Inflammatory macrophage treated with lipopolysaccharide for 1 hour (primary cell): ENCODE results near the gene TLX2.

ENCODE experiments used
- DNase-seq, 2 donors: peaks; one replicate each; pipeline ENCODE4 v3.0.0-alpha.2; 2020 to 2022

TLX2 gene

DNA sequence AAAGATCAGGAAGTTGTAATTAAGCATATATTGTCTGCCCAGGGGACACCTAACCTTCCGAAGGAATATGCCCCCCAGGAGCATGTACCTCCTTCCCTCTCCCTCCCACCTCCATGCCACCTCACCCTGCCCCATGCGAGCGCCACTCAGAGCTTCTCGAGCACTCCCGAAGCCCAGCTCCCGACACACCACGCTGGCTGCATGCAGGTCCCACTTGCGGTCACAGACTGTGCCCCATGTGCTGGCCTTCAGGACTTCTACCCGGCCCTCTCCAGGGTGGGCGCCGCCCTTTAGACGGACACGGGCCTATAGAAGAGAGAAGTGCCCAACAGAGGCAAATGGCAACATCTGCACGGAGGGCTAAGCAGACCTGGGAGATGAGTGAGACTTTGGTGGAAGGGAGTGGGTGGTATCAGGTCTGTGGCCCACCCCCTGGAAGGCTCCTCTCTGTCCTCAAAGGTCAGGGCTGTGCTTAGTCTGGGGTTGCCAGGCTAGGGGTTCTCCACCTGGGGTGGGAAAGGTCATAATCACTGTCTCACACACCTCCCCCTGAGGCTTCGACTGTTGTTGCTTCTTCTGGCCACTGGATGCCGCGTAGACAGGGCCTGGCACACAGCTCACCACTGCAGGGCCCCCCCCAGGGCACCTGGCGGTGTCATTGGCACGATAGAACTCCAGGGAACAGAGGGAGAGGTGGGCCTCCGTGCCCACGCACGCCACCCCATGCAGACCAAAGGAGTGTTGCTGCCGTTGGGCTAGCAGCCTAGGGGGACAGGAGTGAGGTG, 22.1 kb downstream of the TLX2 start:
- no peak for DNase-seq

DNA sequence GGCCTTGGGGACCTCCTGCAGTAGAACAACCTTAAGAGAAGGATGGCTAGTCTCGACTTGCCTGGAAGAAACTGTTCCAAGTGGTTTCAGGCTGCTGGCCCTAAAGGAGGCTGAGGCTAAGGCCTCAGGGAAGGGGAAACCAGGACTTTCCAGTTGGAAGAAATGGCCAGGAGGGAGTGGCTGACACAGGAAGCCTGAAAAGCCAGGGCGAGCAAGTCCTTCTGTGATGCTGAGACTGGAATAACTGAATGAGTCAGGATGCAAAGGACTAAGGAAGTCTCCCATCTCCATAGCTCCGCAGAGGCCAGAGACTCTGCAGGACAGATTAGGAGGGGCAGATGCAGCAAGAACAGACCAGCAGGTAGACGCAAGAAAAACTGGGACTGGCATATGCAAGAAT, 22.9 kb downstream of the TLX2 start:
- DNase-seq: no peak

DNA sequence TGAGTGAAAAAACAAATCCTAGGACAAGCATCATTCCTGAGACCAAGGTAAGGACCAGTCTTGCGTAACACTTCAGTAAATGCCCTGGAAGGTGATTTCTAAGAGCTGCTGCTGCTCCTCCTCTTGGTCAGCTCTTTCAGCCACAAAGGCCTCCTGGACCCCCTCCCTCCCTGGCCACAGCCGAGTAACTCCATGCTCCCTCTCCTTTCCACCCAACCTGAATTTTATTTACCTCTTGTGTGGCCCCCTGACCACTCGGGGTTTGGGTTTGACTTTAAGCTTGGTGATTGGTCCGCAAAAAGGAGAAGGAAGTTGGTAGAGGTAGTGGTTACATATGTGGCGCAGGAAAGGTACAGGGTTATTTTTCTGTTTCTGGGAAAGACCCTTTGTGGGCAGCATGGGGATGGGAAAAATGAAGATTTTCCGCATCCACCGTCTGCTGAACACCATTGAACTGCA, 24.7 kb downstream of the TLX2 start:
- no peak for DNase-seq

DNA sequence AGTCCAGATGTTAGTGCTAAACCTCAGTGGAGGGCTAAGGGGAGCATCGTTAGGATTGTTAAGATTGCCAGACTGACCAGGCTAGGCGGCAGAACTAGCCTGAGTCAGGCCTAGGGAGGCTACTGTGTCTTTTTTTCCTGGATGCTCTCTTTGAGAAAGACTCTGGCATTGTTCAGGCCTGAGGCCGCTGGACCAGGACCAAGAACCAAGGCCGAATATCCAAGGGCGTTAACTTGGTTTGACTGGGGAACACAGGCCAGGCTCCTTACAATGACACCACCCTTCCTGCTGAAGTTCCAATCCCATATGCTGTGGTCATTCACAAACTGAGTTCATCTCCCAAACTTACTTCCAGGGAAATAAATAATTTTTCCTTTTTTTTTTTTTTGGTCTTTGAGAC, 26.0 kb downstream of the TLX2 start:
- DNase-seq: no peak

DNA sequence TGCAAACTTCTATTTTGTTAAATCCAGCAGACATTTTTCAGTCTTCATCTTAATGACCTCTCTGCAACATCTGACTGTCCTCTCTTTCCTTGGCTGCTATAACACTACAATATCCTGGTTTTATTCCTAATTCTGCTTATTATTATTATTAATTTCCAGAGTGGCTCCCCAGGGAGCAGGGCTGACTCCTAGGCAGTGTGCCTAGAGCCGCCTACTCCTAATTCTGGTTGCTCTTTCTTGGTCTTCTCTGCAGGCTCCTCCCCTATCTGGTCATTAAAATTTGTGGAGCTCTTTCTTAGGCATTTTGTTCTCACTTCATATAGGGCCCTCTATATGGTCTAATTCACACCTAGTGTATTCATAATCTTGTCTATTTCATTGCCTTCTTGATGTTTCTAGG, 28.7 kb downstream of the TLX2 start:
- no peak for DNase-seq

DNA sequence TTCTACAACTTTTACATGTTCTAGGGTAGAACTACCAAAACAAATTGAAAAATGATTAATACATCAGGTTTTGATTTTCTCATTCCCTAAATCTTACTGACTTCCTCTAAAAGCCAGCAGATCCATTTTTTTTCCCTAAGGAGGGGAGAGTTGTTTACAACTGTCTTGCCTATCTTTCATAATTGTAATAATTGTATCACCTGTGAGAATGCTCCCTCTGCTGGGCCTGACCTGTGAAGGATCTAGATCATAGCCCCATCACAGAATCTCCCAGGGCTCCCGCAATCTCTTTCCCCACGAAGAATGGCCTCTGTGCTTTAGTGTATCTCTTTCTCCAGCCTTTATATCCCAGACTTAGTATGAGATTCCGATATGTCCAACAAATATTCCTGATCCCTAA, 30.4 kb downstream of the TLX2 start:
- DNase-seq: no peak

DNA sequence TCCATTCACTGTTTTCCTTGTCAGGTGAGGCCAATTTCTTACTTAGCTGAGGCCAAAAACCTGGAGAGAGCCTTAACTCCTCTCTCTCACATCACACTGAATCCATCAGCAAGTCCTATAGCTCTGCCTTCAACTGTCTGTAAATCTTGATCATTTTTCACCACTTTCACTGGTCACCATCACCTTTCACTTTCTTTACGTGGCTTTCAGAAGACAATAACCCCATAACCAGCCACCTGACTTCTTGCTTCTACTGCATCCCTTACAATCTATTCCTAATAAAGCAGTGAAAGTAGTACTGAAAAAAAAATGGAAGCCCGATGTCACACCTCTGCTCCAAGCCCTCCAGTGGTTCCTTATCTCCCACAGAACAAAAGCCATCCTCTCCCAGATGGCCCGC, 31.8 kb downstream of the TLX2 start:
- no peak for DNase-seq

DNA sequence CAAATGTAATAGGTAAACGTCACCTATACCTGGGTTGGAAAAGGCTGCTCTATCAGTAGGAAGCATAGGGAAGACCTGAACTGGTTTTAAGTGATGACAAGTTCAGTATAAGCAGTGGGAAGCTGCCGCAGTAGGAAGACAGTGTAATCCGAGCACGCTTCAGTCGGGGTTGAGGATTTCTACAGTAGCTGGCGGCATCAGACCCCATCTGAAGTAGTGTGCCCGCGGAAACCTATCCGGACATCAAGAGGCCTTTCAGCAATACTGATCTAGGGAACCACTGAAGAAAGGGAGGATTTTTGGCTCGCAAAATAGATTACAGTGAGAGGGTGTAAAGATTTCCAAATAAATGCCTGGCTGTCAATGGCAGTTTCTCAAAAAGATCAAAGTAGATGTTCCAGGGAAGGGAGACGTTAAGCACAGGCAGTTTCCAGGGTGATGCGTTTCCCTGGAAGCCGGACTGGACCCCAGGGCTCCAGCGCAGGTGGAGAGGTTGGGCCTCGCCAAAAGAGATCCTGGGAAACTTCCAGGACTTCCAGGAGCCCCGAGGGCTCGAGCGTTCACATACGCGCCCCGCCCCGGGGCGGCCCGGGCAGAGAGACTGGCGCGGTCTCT, 34.1 kb downstream of the TLX2 start:
- no peak for DNase-seq

DNA sequence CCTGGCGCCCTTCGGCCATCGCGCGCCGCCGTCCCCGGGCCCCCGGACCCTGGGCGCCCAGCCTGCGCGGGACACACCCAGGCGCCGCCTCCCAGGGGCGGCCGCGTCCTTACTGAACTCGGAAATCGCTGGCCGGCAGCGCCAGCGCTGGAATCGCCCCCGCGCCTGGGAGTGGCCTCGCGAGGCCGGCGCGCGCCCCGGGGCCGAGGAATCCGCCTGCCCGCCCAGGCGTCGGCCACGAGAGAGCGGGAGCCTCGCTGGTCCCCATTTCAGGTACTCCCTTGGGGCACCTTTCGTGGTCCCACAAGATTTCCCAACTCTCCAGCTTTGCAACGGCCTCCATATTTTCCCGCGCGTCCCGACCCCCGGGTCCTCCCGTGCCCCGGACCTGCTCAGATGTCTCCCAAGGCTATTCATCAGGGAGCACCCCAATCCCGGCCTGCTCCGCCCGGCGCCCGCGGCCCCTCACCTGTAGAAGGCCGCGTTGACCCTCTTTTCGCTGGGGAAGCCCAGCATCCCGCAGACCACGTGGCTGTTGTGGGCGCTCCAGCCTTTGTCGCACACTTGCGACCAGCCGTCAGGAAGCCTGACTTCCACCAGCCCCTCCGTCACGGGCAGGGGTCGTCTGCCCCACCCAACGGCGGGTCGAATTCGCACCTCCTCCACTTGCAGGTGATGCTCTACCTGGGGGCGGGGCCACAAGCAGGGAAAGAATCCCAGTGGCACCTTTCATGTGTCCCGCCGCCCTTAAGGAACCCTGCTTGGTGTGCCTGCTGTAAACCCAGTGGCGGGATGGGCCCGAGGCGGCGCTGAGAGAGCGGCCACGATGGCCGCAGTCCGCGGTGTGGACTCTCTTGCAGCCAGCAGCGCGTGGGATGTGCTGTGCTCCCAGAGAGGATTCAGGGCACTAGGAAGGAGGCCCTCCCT, 34.9 kb downstream of the TLX2 start:
- peak; percentile 64 to 68 for DNase-seq

DNA sequence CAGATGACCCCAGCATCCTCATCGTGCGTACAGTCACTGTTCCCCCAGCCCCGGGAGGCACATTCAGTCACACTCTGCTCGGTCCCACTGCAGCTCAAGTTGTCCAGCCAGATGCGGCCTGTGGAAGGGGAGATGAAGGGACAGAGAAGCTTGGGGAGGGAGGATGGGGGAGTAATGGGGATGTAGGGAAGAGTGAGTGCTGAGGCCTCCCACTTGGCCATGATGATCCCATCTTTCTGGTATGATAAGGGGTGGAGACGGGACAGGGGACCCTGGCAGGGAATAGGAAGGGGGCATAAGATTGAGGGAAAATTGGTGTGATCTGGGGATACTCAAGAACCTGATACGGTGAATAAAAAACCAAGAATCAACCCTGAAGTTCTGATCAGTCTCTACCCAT, 36.0 kb downstream of the TLX2 start:
- DNase-seq: no peak

DNA sequence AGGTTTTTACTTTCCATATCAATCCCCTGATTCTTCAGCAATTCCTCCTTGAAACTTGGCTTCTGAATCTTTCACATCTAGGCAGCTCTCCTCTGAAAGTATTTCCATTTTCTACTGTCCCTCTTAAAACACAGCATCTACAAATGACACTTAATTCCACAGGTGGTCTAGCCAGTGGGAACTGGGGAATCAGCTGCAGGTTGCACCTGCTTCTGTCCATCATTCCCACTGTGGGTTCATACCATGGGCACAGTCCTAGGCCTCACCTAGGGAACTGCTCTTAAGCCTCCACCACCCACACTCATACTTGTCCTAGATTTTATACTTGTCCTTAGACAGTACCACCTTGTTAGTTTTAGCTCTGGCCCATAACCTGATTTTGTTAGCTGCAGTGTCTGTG, 37.3 kb downstream of the TLX2 start:
- DNase-seq: no peak

DNA sequence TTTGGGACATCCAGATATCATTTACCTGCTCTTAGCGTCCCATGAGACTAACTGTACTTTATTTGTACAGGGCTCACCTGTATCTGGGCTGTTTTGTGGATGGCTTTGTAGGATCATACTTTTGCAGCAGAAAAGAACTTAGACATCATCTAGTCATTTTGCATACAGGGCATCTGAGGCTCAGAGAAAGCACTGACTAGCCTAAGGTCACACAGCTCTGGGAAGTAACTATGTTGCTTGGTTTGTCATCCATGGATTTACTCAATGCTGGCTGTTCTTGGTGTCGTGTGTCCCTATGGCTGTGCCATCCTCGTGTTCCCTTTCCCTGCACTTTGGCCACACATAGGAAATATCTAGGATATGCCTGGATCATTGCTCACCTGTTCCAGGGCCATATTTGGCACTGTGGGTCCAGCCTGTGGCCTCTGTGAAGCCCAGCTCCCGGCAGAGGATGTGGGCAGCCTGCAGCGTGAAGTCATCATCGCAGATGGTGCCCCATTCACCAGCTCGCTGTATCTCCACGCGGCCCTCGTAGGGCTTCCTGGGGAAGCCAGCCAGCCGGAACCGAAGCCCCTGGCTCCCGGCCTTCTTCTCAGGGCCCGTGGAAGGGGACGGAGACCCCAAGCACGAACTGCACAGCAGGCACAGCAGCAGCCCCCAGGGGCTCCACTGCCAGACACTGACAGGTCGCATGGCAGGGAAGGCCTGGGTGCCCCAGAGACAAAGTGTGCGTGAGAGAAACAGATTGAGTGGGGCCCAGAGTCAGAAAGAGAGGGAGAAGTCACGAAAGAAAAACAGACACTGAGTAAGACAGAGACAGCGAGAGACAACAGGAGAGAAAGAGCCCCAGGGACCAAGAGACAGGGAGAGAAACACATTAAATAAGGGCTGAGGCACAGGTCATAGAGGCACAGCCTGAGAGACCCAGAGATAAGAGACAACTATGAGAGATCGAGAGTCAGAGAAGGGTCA, 38.0 kb downstream of the TLX2 start:
- DNase-seq: no peak

DNA sequence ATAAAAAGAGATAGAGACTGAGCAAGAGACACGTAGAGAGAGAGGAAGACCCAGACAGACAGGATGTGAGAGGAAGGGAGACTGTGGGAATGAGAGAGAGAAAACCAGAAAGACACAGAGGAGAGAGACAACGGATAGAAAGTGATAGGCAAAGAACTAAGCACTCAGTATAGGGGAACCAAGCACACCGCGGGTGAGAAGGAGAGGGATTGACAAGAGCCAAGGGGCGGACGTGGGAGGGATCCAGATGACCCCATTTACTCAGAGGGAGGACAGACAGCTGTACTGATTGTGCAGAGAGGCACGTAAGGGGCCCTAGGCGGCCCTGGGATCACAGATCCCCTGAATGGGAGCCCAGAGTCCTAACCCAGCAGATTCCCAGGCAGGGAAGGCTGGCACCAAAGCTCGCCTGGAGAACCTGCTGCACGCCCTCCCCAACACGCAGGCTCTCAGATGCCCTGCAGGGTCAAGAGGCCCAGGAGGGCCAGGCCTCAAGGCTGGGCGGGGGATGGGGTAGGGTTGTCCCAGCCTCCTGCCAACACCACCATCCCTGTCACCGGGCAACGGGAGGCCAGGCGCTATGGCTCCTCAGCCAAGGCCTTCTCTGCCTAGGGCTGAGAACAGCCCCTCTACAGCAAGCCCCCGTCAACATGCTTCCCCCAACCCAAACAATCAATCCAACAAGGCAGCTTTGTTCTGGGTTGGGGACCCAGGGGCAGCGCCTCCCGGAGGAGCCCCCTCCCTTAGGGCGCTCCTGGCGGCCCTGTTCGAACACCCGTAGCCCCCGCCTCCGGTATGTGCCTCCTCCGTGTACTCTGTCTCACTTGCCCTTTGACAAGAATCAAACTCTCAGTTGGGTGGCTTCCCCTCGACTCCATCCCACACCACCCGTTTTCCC, 38.9 kb downstream of the TLX2 start:
- DNase-seq: no peak

DNA sequence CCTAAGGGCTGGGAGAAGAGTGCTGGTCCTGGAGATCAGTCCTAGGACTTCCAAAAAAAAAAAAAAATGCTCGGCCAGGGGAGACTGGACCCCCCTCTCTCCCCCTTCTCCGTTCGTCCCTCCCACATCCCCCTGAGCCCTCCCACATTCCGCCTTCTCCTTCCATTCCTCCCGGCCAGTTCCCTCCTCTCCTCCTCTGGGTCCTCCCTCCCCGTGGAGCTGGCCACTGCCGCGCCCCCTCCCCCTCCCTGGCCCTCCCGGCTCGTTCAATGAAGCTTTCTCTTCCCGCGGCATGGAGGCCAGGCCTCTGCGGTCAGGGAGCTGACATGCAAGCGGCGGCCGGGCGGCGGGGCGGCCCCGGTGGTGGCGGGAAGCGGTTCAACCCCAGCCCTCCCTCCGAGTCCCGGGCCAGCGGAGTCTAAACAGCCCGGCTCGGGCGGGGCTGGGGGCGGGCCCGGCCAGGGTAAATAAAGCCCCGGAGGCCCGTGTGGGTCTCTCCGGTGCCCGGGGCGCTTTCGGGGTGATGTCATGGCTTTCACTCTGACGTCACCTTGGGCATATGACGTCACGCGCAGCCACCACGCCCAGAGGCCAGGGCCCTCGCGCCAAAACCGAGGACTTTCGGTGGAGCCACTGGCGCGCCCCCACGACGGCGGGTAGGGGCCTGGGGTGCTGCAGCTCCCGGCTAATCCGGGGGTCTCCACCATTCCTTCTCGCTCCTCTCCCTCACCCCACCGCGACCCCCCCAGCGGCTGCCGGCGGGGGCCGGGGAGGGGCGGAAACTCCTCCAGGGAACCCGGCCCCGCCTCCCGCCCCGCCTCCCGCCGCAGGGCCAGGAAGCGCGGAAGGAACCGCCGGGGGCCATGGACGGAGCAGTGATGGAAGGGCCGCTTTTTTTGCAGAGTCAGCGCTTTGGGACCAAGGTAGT, 39.9 kb downstream of the TLX2 start, which contains the start of the genes DOK1 and LOXL3:
TSS of gene DOK1 (plus strand) at position 829 of the 928 bp plus-strand sequence. CDS start at position 864, 35 bp downstream.
TSS of gene LOXL3 (minus strand) at position 51 of the 928 bp plus-strand sequence. CDS start 1,308 bp downstream, outside the sequence.
- peak; percentile 74 to 83 for DNase-seq

DNA sequence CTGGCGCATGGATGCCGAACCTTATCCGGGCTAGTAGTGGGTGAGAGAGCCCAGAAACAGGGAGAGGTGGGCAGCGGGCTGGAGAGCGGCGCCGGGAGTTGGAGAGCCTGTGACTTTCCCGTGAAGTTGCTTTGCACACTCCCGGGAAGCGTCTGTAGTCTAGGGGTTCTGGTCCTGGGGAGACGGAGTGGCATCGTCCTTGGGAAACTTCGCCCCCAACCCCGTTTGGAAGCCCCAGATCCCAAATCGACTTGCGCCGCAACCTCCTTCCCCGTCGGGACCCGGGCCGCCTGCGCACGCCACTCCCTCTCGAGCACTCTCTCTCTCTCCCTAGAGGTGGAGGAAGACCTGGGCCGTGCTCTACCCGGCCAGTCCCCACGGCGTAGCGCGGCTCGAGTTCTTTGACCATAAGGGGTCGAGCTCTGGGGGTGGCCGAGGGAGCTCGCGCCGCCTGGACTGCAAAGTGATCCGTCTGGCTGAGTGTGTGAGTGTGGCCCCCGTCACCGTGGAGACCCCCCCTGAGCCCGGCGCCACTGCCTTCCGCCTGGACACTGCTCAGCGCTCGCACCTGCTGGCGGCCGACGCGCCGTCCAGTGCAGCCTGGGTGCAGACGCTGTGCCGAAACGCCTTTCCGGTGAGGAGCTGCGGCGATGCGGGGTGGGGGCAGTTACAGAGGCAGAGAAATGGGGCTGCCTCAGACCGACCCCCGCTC, 40.7 kb downstream of the TLX2 start:
- DNase-seq: no peak

DNA sequence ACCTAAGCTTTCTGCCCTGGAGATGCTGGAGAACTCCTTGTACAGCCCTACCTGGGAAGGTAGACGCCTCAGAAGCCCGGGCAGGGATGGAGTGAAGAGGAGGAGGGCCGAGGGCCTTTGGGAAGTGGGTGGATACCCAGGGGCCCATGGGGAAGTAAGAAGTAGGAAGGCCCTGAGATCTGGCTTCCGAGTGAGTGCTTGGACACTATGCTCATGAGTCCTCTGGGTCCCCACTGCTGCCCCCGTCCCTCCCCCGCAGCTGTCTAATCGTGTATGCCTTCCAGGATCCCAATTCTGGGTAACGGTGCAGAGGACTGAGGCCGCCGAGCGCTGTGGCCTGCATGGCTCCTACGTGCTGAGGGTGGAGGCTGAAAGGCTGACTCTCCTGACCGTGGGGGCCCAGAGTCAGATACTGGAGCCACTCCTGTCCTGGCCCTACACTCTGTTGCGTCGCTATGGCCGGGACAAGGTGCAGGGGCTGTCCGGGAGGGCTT, 41.4 kb downstream of the TLX2 start:
- peak; percentile 48 to 60 for DNase-seq

DNA sequence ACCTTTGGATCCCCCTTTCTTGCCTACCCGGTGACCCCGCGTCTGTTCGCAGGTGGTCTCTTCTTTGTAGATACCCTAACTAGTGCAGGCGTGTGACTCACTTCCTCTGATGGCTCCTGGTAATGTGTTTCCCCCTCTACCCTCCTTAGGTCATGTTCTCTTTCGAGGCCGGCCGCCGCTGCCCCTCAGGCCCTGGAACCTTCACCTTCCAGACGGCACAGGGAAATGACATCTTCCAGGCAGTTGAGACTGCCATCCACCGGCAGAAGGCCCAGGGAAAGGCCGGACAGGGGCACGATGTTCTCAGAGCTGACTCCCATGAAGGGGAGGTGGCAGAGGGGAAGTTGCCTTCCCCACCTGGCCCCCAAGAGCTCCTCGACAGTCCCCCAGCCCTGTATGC, 41.9 kb downstream of the TLX2 start:
- no peak for DNase-seq

DNA sequence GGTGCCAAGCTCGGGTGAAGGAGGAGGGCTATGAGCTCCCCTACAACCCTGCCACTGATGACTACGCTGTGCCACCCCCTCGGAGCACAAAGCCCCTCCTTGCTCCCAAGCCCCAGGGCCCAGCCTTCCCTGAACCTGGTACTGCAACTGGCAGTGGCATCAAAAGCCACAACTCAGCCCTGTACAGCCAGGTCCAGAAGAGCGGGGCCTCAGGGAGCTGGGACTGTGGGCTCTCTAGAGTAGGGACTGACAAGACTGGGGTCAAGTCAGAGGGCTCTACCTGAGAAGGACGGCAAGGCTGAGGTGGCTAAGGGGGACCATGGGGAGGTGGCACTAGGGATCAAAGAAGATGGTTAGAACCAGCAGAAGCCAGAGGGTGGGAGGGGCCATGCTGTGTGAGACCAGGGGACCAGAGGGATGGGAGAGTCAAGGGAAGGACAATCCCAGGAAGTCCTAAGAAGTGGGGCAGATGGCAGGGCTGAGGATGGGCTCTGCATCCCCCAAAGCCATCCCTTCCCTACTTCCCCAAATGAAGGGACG, 42.7 kb downstream of the TLX2 start:
- DNase-seq: no peak
